ENCODE measurements around the gene NAP1L1.

Gene NAP1L1

GRCh38 chr12:76023069-76023690, 61.3 kb downstream of the NAP1L1 start:
- DNase-seq (ENCODE audit: low read depth) = no peak
- H3K4me3 ChIP-seq (ENCODE audit: control insufficient read depth, low read depth, low read length) = no peak overlapping the region
- TF ChIP-seq, protein P1, sequence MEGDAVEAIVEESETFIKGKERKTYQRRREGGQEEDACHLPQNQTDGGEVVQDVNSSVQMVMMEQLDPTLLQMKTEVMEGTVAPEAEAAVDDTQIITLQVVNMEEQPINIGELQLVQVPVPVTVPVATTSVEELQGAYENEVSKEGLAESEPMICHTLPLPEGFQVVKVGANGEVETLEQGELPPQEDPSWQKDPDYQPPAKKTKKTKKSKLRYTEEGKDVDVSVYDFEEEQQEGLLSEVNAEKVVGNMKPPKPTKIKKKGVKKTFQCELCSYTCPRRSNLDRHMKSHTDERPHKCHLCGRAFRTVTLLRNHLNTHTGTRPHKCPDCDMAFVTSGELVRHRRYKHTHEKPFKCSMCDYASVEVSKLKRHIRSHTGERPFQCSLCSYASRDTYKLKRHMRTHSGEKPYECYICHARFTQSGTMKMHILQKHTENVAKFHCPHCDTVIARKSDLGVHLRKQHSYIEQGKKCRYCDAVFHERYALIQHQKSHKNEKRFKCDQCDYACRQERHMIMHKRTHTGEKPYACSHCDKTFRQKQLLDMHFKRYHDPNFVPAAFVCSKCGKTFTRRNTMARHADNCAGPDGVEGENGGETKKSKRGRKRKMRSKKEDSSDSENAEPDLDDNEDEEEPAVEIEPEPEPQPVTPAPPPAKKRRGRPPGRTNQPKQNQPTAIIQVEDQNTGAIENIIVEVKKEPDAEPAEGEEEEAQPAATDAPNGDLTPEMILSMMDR (conservative IDR thresholded peaks at IDR 0.05; ENCODE audit: control insufficient read depth, insufficient read depth, low read depth, low read length) = no peak

DNA sequence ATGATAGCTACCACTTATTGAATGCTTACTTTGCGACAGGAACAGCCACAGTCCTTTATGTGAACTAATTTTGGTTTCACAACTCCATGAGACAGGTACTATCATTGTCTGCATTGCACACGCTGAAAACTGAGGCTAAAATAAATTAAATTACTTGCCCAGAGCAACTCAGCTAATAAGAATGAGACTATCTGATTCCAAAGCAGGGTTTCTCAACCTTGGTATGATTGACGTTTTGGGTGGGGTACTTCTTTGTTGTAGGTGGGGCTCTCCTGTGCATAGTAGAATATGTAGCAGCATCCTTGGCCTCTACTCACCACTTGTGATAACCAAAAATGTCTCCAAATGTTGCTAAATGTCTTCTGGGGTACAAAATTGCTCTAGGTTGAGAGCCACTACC, 62.0 kb downstream of the NAP1L1 start:
- DNase-seq (ENCODE audit: low read depth) = no peak
- H3K4me3 ChIP-seq (ENCODE audit: control insufficient read depth, low read depth, low read length) = no peak overlapping the region
- TF ChIP-seq, protein P1 (conservative IDR thresholded peaks at IDR 0.05; ENCODE audit: control insufficient read depth, insufficient read depth, low read depth, low read length) = no peak

GRCh38 chr12:76020731-76021672, 63.5 kb downstream of the NAP1L1 start:
- TF ChIP-seq, protein P1 (conservative IDR thresholded peaks at IDR 0.05; ENCODE audit: control insufficient read depth, insufficient read depth, low read depth, low read length) = no peak
- peak; percentile 99 for DNase-seq (ENCODE audit: low read depth)
- no peak overlapping the region for H3K4me3 ChIP-seq (ENCODE audit: control insufficient read depth, low read depth, low read length)

DNA sequence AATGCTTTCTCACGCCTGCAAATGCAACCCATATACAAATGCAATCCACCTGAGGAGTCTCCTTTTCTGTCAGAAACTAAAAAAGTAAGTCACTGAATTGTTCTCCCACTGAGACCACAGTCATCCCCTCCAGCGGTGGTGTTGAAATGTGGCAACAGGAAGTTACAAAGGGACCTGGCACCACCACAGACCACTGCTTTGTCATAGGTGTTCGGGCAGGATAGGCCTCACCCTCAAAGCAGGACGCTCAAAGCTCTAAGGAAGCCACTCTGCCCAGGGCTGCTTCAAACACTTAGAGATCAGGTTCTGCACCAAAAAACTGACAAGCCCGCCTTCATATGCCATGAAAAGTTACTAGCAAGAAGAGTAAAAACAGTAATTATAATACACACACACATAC, 64.2 kb downstream of the NAP1L1 start:
- DNase-seq (ENCODE audit: low read depth) = peak; percentile 88
- TF ChIP-seq, protein P1 (conservative IDR thresholded peaks at IDR 0.05; ENCODE audit: control insufficient read depth, insufficient read depth, low read depth, low read length) = no peak
- H3K4me3 ChIP-seq (ENCODE audit: control insufficient read depth, low read depth, low read length) = no peak overlapping the region

- no peak for DNase-seq (ENCODE audit: low read depth)
- TF ChIP-seq, protein P1 (conservative IDR thresholded peaks at IDR 0.05; ENCODE audit: control insufficient read depth, insufficient read depth, low read depth, low read length) = no peak
- H3K4me3 ChIP-seq (ENCODE audit: control insufficient read depth, low read depth, low read length) = no peak overlapping the region
Observed at GRCh38 chr12:76018672-76019071, 65.8 kb downstream of the NAP1L1 start.

GRCh38 chr12:76018111-76018510, 66.4 kb downstream of the NAP1L1 start:
- DNase-seq (ENCODE audit: low read depth) = peak; percentile 23
- H3K4me3 ChIP-seq (ENCODE audit: control insufficient read depth, low read depth, low read length) = no peak overlapping the region
- TF ChIP-seq, protein P1 (conservative IDR thresholded peaks at IDR 0.05; ENCODE audit: control insufficient read depth, insufficient read depth, low read depth, low read length) = no peak

Measured in fibroblast of mammary gland (primary cell).